Stimulated activated CD4-positive, alpha-beta T cell treated with anti-CD3 and anti-CD28 coated beads, Interleukin-12 subunit alpha, Interleukin-12 subunit beta, amount 100 ng/mL, for 4 hours (primary cell): ENCODE measurements around the gene LRRC18.

Source experiments
- DNase-seq: peaks from one replicate; pipeline ENCODE4 v3.0.0-alpha.2; 2020

The LRRC18 gene

DNA sequence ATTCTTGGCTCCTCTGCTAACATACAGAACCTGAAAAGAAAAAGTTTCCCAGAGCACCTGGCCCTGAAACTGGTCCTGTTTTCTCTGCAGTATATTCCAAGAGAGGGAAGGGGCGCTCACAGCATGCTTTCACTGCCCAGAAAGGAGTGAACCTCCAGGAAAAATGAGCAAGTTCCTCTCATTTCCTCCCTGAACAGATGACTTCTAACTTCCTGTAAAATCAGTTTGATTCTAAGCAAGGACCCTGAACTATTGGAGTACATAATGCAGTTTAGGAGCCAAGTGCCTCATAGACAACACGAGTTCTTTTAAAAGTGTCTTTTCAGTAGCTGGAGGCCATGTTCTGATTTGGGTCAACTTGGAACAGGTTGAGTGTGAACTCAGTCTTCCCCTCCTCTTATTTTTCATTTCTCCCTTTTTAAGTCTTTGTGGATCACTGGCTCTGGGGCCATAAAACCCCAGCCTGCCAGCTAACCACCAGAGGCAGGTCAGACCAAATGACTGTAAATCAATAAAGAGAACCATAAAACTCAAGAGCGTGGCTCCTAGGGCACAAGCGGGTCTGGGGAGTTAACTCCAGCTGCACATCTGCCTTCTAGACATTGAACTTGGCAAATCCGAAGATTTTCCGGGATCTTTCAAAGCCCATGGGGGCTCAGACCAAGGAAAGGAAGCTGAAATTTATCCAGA, 5.9 kb upstream of the LRRC18 start:
- DNase-seq, result no peak

DNA sequence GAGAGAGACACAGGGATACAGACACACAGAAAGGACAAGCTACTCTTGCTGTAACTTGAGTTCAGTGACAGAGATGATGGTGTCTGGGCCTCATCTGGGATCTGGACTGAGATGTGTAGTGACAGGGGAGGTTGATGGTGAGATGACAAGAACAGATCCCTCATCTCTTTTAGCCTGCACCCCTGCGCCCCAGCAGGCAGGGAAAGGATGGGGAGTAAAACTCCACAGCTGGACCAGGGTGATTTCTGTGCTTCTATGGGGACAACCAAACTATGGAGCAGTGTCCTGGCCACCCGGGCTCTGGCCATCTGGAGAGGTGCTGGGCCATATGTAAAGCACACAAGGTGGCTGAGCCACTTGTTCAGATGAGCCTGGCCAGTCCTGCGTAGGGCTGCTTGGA, 4.5 kb upstream of the LRRC18 start:
- no peak for DNase-seq

GRCh38 chr10:48943096-48943495, 3.5 kb upstream of the LRRC18 start:
- DNase-seq, result no peak

GRCh38 chr10:48941427-48942075, 1.9 kb upstream of the LRRC18 start:
- DNase-seq, result no peak

DNA sequence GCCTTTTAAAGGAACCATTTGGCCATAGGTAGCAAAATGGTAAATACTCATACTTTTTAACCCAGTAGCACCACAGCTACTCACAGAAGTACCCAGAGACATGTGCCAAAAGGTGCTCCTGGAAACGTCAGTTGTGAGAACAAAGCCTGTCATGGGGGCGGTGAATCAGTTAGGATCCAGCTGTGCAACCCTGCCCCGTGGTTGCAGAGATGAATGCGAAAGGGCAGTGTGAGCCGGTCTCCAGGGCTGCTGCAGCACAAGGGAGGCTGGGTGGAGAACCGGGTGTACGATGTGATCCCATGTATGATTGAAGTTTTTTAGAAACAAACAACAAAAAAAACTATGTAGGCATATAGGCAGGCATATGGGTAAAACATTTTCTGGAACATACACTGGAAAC, 1.3 kb upstream of the LRRC18 start:
- no peak for DNase-seq

DNA sequence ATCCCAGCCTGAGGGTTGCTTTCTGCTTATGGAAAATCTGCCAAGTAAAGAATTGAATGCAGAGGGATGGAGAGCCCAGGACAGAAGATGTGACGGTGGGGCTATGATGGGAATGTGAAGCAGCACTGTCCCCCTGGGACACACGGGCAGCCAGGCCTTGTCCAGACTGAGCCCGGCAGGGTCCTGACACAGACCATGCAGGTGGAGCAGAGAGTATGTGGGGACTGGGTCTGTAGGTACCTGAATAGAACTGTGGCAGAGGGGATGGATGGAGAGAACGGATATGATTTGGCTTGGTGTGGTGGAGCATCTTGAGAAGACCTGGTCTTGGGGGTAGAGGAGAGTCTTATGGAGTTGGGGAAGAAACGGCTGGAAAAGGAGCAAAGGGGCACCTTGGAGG, 732 bp upstream of the LRRC18 start:
- no peak for DNase-seq

- no peak for DNase-seq
These were observed 577 bp downstream of the LRRC18 start for GRCh38 chr10:48938990-48939536.

- DNase-seq, result no peak
These were observed 1.4 kb downstream of the LRRC18 start for GRCh38 chr10:48938281-48938680.

DNA sequence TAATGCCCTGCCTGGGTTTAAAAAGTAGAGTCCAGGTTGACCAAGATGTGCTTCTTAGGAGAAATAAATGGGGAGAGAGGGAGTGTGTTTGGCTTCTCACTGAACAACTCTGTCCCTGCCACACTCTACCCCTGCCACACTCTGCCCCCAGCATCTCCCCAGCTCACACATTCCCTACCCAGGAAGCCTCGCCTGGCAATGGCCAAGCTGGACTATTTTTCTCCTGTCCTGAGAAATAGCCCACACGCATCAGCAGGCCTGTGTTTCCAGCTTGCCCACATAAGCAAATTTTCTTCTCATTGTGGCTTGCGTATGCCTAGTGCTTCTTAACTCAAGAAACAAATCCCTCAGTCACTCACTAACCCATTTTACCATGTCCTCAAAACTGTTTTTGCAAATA, 1.8 kb downstream of the LRRC18 start:
- no peak for DNase-seq

DNA sequence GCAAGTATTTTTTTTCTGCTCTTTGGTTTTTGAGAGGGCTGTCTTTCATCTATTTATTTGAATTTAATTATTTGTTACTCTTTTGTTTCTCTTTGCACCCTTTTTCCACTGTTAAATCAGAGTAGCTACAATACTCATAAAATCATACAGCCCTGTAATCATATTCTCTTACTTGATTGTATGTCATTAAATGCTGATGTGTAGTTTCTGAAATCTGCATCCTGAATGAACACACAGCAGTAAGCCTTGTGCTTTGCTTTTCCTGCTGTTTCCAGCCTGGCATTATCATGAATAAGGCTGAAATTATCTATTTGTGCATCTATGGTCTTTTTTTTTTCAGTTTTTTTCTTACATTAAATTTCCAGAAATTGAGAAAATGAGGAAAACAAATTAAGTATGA, 4.1 kb downstream of the LRRC18 start:
- DNase-seq, result no peak

DNA sequence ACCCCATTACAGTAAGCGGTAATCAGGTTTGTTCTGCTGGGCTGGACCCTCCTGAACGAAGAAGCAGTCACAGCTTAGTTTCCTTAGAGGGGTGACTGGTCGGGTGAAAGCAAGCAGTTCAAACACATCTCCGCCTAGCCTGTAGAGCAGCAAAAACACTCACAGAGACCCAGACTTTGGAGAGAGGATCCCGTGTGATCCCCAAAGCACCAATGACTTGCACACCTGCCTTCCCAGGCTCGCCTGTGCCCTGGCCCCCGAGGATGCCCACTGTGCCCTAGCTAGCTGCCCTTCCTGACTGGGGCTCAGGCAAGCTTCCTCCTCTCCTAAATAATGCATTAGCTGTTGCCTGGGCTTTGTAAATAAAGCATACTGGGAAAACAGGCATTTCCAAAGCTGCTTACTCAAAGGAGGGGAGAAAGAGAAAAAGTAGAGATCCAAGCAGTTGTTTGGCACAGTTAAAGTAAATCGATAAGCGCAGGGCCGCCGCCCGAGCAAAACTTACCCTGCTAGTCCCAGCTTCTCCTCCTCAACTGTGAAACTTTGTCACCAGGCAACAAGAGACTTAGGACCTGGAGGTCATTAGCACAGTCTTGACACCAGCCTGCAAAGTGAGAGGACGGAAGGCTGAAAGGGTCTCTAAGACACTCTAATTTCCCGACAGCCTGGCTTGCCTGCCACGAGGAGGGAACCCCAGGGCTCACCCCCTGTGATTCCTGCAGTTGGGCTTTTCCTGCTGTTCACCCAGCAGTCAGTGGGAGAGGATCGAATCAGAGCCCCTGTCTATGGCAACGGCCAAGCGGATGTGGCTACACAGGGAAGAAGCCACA, 4.8 kb downstream of the LRRC18 start:
- DNase-seq, result no peak

GRCh38 chr10:48932831-48933664, 6.6 kb downstream of the LRRC18 start:
- no peak for DNase-seq

GRCh38 chr10:48931188-48931587, 8.5 kb downstream of the LRRC18 start:
- no peak for DNase-seq

DNA sequence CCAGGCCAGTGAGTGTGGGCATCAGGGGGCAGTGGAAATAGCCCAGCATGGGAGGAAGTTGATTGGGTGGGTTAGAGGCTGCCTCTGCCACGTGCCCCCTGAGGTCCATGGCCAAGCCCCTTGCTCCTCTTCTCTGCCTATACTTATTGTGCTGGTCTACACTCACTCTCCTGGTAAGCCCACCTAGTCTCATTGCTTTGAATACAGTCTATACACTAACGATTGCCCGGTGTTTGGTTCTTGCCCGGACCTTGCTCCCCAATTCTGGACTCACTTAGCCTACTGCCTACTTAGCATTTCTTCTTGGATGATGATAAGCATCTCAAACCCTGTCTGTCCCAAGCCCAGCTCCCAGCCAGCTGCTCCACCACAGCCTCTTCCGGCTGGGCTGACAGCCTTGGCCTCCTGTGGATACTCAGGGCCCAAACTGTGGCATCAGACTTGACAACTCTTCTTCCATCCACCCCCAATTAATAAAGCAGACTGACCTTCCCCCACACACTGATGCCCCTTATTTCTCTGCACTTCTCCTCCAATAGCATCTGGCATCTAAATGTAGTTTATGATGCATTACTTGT, 10.1 kb downstream of the LRRC18 start:
- DNase-seq, result no peak

DNA sequence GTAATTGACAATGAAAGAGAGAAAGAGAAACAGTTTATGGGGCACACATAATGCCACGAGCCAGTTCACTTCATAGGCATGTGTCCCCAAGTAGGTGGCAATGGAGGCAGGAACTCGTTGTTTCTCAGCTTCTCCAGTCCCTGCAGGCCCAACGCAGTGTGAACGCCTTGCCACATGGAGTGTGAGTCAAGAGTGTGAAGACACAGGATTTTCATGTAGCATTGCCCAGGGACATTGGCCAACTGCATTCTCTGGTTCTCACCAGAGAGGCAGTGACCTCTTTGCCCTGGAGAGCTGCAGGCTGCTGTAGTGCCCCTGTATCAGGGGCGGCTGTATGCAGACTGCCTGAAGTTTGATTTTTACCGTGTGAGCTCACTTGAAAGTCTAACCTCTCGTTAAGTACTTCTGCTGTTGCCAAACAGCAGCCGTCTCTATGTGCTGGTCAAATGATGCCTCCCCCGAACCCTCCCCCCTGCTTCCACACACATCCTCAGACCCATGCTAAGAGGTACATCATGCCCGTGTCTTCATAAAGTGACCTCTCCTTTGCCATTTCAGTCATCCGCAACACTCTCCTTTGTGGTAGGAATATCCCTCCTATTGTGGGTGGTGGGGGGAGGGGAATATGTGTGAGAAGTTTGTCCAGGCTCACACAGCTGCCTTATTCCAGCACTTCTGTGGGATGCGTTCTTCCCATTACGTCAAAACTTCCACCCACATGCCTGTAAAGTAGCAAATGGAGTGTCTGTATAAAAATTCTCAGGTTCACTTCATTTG, 12.7 kb downstream of the LRRC18 start:
- DNase-seq, result no peak

- no peak for DNase-seq
These were observed 13.4 kb downstream of the LRRC18 start for GRCh38 chr10:48926255-48926654.

DNA sequence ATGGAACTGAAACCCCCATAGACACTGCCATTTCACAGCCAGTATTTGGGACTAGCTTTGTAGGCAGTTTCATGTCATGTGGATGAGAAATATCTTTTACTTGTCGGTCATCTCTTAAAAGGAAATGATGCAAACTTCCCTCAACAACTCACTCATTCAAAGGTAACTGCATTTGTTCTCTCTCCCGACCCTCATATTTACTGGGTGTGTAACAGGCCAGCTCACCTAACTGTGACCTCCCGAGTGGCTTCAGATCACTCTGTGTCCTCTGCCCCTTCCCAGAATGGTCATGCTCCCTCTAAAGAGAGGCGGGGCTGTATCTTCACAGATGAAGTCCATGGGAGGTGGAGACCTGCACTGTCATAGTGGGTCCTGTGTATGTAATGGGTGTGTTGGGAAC, 14.7 kb downstream of the LRRC18 start:
- DNase-seq, result no peak

GRCh38 chr10:48923748-48924147, 15.9 kb downstream of the LRRC18 start:
- DNase-seq, result no peak

DNA sequence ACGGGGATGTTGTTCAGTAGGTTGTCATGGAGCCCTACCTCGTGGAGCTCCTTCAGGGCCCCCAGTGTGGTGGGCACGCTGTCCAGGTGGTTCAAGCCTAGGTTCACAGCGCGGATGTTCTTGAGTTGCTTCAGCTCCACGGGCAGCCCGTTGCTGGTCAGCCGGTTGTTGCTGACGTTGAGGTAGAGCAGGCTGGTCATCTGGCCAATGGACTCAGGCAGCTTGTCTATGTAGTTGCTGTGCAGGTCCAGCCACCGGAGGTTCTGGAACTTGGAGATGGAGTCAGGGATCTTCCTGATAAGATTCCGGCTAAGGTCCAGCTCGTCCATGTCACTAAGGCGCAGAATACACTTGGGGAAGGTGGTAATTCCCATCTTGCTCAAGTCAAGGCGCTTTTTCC, 26.0 kb downstream of the LRRC18 start:
- no peak for DNase-seq

DNA sequence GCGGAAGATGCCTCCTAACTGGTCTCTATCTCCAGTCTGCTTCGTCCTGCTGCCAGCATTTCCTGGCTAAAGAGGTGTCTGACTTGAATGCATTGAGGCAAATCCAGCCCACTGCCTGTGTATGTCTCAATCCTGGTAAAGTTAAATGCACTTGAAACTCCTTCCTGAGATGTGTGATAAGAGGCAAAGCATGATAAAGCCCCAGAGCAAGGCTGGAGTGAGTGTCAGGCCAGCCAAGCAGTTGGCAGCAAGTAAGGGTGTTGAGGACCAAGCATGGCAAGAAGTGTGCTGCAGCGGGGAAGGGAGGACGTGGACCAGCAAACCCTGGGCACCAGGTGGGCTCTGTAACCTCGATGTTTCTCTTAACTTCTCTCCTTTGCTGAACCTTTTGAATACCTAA, 29.1 kb downstream of the LRRC18 start:
- no peak for DNase-seq

- no peak for DNase-seq
These were observed 31.9 kb downstream of the LRRC18 start for GRCh38 chr10:48907730-48908129.

DNA sequence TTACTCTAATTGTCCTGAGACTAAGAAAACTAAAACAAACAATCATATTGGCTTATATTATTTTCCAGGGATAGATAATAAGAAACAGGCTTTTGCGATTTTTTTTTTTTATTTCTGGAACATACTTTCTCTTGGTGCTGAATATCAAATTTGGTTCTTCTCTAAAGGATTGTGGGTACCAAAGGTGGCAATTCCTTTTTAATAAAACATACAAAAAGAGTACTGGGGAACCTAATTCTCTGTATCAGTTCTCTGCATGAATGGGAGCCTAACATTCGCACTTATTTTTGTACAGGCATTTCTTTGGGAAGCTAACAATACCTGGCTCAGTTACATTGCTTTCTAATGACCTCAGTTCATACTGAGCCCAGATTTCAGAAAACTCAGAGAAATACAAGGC, 32.8 kb downstream of the LRRC18 start:
- no peak for DNase-seq
